Measurements from ENCODE around the gene GNG2.

Gene GNG2

GRCh38 chr14:51860164-51860824, at the start of gene GNG2:
GNG2 (plus strand) TSS chr14:51860612; CDS start chr14:51950679, 90,067 bp downstream.
- DNase-seq (ENCODE audit: low spot score in 2 of 2) (peak; percentile 67 to 81), ATAC-seq (replicated peaks; ENCODE audit: extremely low read depth, poor library complexity, severe bottlenecking) (peak; percentile 96)
- Mint-ChIP-seq H3K4me1 (peaks cover 72% of the 10 kb centered on the region), H3K9me3 (no peaks in the 10 kb centered on the region), H3K36me3 (ENCODE audit: insufficient read depth) (peaks cover 31% of the 10 kb centered on the region), H3K27me3 (no peaks in the 10 kb centered on the region), H3K4me3 (peak within 1 kb of the TSS; percentile 98), H3K27ac (ENCODE audit: low read depth) (peak within 1 kb of the TSS; percentile 95)

DNA sequence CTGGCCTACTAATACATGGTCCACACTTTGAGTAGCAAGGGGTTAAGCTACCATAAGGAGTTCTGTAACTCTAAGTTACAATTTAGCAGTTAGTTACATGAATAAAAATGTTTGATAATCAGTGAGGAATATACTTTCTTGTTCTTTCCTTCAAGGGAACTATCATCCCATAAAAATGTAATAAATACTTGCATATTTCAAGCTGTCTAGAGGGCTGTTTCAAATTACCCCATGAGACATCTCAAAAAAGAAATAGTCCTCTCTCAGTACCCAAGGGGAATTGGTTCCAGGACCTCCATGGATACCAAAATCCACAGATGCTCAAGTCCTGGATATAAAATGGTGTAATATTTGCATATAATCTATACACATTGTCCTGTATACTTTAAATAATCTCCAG, 48.7 kb upstream of the GNG2 start:
- no peak overlapping the region for H3K4me3 Mint-ChIP-seq
- peaks cover 5% of the 10 kb centered on the region for H3K9me3 Mint-ChIP-seq
- H3K27ac Mint-ChIP-seq (ENCODE audit: low read depth) = no peak overlapping the region
- no peak for ATAC-seq (replicated peaks; ENCODE audit: extremely low read depth, poor library complexity, severe bottlenecking)
- no peaks in the 10 kb centered on the region for H3K4me1 Mint-ChIP-seq
- H3K36me3 Mint-ChIP-seq (ENCODE audit: insufficient read depth) = no peaks in the 10 kb centered on the region
- no peaks in the 10 kb centered on the region for H3K27me3 Mint-ChIP-seq
- DNase-seq (ENCODE audit: low spot score in 2 of 2) = no peak

DNA sequence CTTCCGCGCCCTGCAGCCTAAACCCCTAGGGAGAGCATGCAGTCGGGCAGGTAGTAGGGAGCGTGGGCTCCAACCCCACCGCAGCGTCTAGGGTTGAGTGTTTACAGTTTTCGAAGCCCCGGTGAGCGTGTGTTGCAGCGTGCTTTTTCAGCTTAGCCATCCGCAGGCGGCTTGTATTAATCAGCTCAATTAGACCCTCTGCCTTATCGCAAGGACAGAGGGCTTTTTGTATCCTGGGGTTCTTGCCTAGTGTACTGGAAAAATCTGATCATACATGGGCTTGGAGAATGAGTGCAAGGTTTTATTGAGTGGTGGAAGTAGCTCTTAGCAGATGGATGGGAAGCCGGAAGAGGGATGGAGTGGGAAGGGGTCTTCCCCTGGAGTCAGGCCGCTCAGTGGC, 44.4 kb upstream of the GNG2 start:
- no peaks in the 10 kb centered on the region for H3K36me3 Mint-ChIP-seq (ENCODE audit: insufficient read depth)
- peaks cover 24% of the 10 kb centered on the region for H3K27me3 Mint-ChIP-seq
- peaks cover 6% of the 10 kb centered on the region for H3K4me1 Mint-ChIP-seq
- no peak for DNase-seq (ENCODE audit: low spot score in 2 of 2)
- no peak overlapping the region for H3K4me3 Mint-ChIP-seq
- no peaks in the 10 kb centered on the region for H3K9me3 Mint-ChIP-seq
- ATAC-seq (replicated peaks; ENCODE audit: extremely low read depth, poor library complexity, severe bottlenecking) = no peak
- H3K27ac Mint-ChIP-seq (ENCODE audit: low read depth) = no peak overlapping the region

GRCh38 chr14:51817326-51817725, 43.1 kb upstream of the GNG2 start:
- Mint-ChIP-seq H3K27ac (ENCODE audit: low read depth) (no peak overlapping the region), H3K36me3 (ENCODE audit: insufficient read depth) (no peaks in the 10 kb centered on the region), H3K4me3 (no peak overlapping the region), H3K27me3 (peaks cover 24% of the 10 kb centered on the region), H3K9me3 (no peaks in the 10 kb centered on the region), H3K4me1 (peaks cover 9% of the 10 kb centered on the region)
- no peak for DNase-seq (ENCODE audit: low spot score in 2 of 2)
- no peak for ATAC-seq (replicated peaks; ENCODE audit: extremely low read depth, poor library complexity, severe bottlenecking)

- DNase-seq (ENCODE audit: low spot score in 2 of 2) (no peak), ATAC-seq (replicated peaks; ENCODE audit: extremely low read depth, poor library complexity, severe bottlenecking) (no peak)
- Mint-ChIP-seq H3K4me1 (peaks cover 14% of the 10 kb centered on the region), H3K27ac (ENCODE audit: low read depth) (no peak overlapping the region), H3K4me3 (no peak overlapping the region), H3K36me3 (ENCODE audit: insufficient read depth) (peaks cover 1% of the 10 kb centered on the region), H3K27me3 (peaks cover 24% of the 10 kb centered on the region), H3K9me3 (no peaks in the 10 kb centered on the region)
Measured at GRCh38 chr14:51818748-51819380, 41.5 kb upstream of the GNG2 start.

- peaks cover 1% of the 10 kb centered on the region for H3K36me3 Mint-ChIP-seq (ENCODE audit: insufficient read depth)
- no peak for ATAC-seq (replicated peaks; ENCODE audit: extremely low read depth, poor library complexity, severe bottlenecking)
- no peak overlapping the region for H3K27ac Mint-ChIP-seq (ENCODE audit: low read depth)
Measured at GRCh38 chr14:51821822-51822221, 38.6 kb upstream of the GNG2 start.

DNA sequence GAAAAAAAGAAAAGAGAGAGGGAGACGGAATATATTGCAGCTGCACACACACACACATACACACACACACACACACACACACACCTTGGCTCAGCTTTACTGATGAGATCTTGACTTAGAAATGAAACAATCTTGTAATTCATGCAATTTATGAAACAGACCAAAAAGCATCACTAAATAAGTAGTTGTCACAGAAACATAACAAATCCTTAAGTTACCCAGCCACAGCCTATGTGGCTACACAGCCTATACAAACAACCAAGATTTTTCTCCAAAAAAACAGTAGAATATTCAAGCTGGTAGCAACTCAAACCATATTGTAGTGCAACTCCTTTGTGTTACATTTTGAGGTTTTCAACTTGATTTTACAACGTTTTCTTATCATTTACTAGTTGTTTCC, 37.9 kb upstream of the GNG2 start:
- no peaks in the 10 kb centered on the region for H3K9me3 Mint-ChIP-seq
- DNase-seq (ENCODE audit: low spot score in 2 of 2) (no peak), ATAC-seq (replicated peaks; ENCODE audit: extremely low read depth, poor library complexity, severe bottlenecking) (no peak)
- H3K27ac Mint-ChIP-seq (ENCODE audit: low read depth) = no peak overlapping the region
- H3K4me3 Mint-ChIP-seq = no peak overlapping the region
- peaks cover 24% of the 10 kb centered on the region for H3K27me3 Mint-ChIP-seq
- peaks cover 1% of the 10 kb centered on the region for H3K36me3 Mint-ChIP-seq (ENCODE audit: insufficient read depth)
- peaks cover 14% of the 10 kb centered on the region for H3K4me1 Mint-ChIP-seq

More at GRCh38 chr14:51821822-51822221, 38.6 kb upstream of the GNG2 start:
- Mint-ChIP-seq H3K27me3 (peaks cover 24% of the 10 kb centered on the region), H3K4me3 (no peak overlapping the region), H3K4me1 (peaks cover 14% of the 10 kb centered on the region), H3K9me3 (no peaks in the 10 kb centered on the region)
- no peak for DNase-seq (ENCODE audit: low spot score in 2 of 2)

DNA sequence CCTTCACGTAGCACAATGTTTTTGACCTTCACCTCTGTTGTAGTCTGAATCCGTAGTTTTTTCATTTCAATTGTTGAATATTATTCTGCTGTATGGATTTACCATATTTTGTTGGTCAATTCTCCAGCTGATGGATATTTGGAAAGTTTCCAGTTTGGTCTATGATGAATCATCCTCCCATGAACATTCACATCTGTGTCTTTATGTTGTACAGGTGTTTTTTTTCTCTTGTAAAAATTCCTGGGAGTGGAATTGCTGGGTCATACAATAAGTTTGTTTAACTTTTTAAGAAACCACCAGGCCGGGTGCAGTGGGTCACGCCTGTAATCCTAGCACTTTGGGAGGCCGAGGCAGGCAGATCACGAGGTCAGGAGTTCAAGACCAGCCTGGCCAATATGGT, 36.7 kb upstream of the GNG2 start:
- Mint-ChIP-seq H3K9me3 (no peaks in the 10 kb centered on the region), H3K27ac (ENCODE audit: low read depth) (no peak overlapping the region), H3K36me3 (ENCODE audit: insufficient read depth) (peaks cover 1% of the 10 kb centered on the region), H3K27me3 (peaks cover 16% of the 10 kb centered on the region), H3K4me3 (no peak overlapping the region), H3K4me1 (peaks cover 14% of the 10 kb centered on the region)
- no peak for ATAC-seq (replicated peaks; ENCODE audit: extremely low read depth, poor library complexity, severe bottlenecking)
- no peak for DNase-seq (ENCODE audit: low spot score in 2 of 2)

GRCh38 chr14:51824191-51824590, 36.2 kb upstream of the GNG2 start:
- no peak overlapping the region for H3K4me3 Mint-ChIP-seq
- no peak overlapping the region for H3K27ac Mint-ChIP-seq (ENCODE audit: low read depth)
- DNase-seq (ENCODE audit: low spot score in 2 of 2) (no peak), ATAC-seq (replicated peaks; ENCODE audit: extremely low read depth, poor library complexity, severe bottlenecking) (no peak)
- H3K27me3 Mint-ChIP-seq = peaks cover 11% of the 10 kb centered on the region
- H3K4me1 Mint-ChIP-seq = peaks cover 14% of the 10 kb centered on the region
- H3K36me3 Mint-ChIP-seq (ENCODE audit: insufficient read depth) = peaks cover 1% of the 10 kb centered on the region
- H3K9me3 Mint-ChIP-seq = no peaks in the 10 kb centered on the region

DNA sequence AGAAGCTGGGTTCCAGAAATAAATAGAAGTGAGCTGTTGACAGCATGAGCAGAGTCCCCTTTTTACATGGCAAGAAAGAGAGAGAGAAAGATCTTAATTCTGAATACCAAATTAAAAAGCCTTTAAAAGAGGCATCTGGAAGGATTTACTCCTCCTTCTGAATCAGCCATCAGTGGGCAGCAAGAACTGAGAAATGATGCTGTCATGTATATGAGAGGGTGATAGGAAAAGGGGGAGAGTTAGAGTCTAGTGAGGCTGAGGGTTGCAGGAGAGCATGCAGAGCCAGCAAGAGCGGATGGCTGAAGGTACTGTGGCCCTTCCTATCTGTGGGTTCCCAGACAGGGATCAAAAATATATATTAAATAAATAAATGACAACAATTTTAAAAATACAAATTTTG, 34.5 kb upstream of the GNG2 start:
- Mint-ChIP-seq H3K36me3 (ENCODE audit: insufficient read depth) (peaks cover 1% of the 10 kb centered on the region), H3K27ac (ENCODE audit: low read depth) (no peak overlapping the region)

DNA sequence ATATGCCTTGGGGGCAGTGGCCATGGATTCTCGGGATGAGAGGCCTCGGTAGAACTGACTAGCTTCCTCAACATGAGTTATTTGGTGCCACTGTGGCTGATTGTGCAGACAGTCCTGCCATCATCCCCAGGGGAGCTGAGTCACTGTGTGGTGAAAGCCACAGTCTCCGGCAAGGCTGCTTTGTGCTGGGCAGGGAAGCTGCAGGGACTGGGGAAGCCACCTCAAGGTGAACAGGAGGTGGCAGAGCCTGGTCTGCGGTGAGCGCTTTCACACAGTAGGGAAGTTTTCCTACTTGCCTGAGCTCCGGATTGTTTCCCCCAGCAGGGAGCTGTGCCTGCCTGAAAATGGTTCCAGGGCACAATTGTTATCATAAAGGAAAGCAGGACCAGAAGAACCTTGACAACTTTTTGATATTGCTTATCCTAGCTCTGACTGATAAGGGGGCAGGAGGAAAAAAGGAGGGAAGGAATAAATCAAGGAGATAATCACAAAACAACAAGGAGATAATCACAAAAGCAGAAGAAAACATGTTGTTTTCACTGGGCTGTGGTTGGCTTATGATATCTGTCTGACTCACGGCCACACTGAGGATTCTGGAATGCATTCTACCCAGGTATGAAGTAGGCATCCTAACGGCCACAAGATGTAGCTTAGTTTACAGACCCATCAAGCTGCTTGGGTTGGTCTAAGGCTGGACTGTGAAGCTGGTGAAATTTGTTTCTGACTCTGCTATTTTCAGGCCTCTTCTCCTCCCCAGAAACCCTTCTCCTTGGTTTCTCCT, 32.2 kb upstream of the GNG2 start:
- Mint-ChIP-seq H3K4me3 (no peak overlapping the region), H3K27me3 (no peaks in the 10 kb centered on the region), H3K9me3 (no peaks in the 10 kb centered on the region), H3K4me1 (no peaks in the 10 kb centered on the region), H3K27ac (ENCODE audit: low read depth) (no peak overlapping the region), H3K36me3 (ENCODE audit: insufficient read depth) (peaks cover 1% of the 10 kb centered on the region)
- ATAC-seq (replicated peaks; ENCODE audit: extremely low read depth, poor library complexity, severe bottlenecking) = peak; percentile 95
- DNase-seq (ENCODE audit: low spot score in 2 of 2) = peak; percentile 27 to 40

More for the DNA sequence above, 34.5 kb upstream of the GNG2 start:
- H3K27me3 Mint-ChIP-seq = no peaks in the 10 kb centered on the region
- no peak overlapping the region for H3K4me3 Mint-ChIP-seq
- no peaks in the 10 kb centered on the region for H3K9me3 Mint-ChIP-seq
- DNase-seq (ENCODE audit: low spot score in 2 of 2) = no peak
- H3K4me1 Mint-ChIP-seq = peaks cover 8% of the 10 kb centered on the region
- ATAC-seq (replicated peaks; ENCODE audit: extremely low read depth, poor library complexity, severe bottlenecking) = no peak

GRCh38 chr14:51834240-51834639, 26.2 kb upstream of the GNG2 start:
- no peak overlapping the region for H3K4me3 Mint-ChIP-seq

DNA sequence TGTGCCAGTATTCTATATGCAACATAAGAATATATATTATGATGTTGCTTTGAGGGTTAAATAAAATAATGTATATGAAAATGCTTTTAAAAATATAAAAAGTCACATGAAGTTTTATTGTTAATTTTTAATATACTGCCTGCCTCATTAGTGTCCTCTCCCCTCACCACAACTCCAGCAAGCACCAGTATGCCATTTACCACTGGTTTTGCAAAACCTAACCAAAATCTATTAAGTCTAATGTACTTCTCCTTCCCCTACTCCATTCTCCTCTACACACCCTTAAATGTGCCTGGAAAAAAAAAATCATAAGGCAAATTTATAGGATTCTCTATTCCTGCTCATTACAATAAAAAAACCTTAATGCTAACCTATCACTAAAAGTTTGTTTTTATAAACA, 24.0 kb upstream of the GNG2 start:
- Mint-ChIP-seq H3K4me3 (no peak overlapping the region), H3K4me1 (no peaks in the 10 kb centered on the region), H3K27ac (ENCODE audit: low read depth) (no peak overlapping the region), H3K27me3 (no peaks in the 10 kb centered on the region), H3K9me3 (no peaks in the 10 kb centered on the region), H3K36me3 (ENCODE audit: insufficient read depth) (no peaks in the 10 kb centered on the region)
- no peak for DNase-seq (ENCODE audit: low spot score in 2 of 2)
- no peak for ATAC-seq (replicated peaks; ENCODE audit: extremely low read depth, poor library complexity, severe bottlenecking)

More at GRCh38 chr14:51834240-51834639, 26.2 kb upstream of the GNG2 start:
- H3K36me3 Mint-ChIP-seq (ENCODE audit: insufficient read depth) = no peaks in the 10 kb centered on the region
- ATAC-seq (replicated peaks; ENCODE audit: extremely low read depth, poor library complexity, severe bottlenecking) (no peak), DNase-seq (ENCODE audit: low spot score in 2 of 2) (no peak)
- H3K4me1 Mint-ChIP-seq = no peaks in the 10 kb centered on the region
- H3K27ac Mint-ChIP-seq (ENCODE audit: low read depth) = no peak overlapping the region
- H3K9me3 Mint-ChIP-seq = no peaks in the 10 kb centered on the region
- H3K27me3 Mint-ChIP-seq = no peaks in the 10 kb centered on the region
